Activated CD4-positive, alpha-beta T cell treated with anti-CD3 and anti-CD28 coated beads, Interleukin-2, amount 10 ng/mL, durations not matched to agents 7 days and 5 days (primary cell): Measurements from ENCODE around the gene ECSIT. TPM values are rescaled to one million over a fixed set of nuclear protein-coding genes. Genes with fewer than 3 reads are reported as not detected.
"Not testable (repeated sequence)": the region's sequence is repeated elsewhere in the genome, so short reads cannot be mapped to it uniquely, and the experiment has no call there.

Source experiments
- CTCF ChIA-PET: fragments of 350-600 bp; sonication (Branson Sonifier 250); formaldehyde crosslinking; loops from one replicate; lab custom pipeline; 2021; ENCODE audit warnings: antibody characterized with exemption; lab: Charles Lee
- POLR2A ChIA-PET: fragments of 350-600 bp; sonication (Branson Sonifier 250); formaldehyde crosslinking; loops from one replicate; lab custom pipeline; 2021; ENCODE audit warnings: antibody characterized with exemption; lab: Charles Lee
- DNase-seq: peaks from one replicate; pipeline ENCODE4 v3.0.0-alpha.2; 2020
- H3K27ac Mint-ChIP-seq: one replicate; pipeline ENCODE4 v1.8.0; 2021; ENCODE audit warnings: mild to moderate bottlenecking, moderate library complexity, mixed read lengths
- H3K27me3 Mint-ChIP-seq: one replicate; pipeline ENCODE4 v1.8.0; 2021; ENCODE audit warnings: mixed read lengths
- H3K36me3 Mint-ChIP-seq: one replicate; pipeline ENCODE4 v1.8.0; 2021; ENCODE audit warnings: low read depth, mixed read lengths
- H3K4me1 Mint-ChIP-seq: one replicate; pipeline ENCODE4 v1.8.0; 2021; ENCODE audit warnings: mixed read lengths
- H3K4me3 Mint-ChIP-seq: one replicate; pipeline ENCODE4 v1.8.0; 2021; ENCODE audit warnings: mild to moderate bottlenecking, moderate library complexity, mixed read lengths
- H3K9me3 Mint-ChIP-seq: one replicate; pipeline ENCODE4 v1.8.0; 2021; ENCODE audit warnings: mixed read lengths
- total RNA-seq, 2 experiments: library from RNA; stranded (reverse); gene quantifications; one replicate each; pipeline ENCODE4 v1.2.3, GENCODE V29; 2021

Gene ECSIT
- total RNA-seq, 2 experiments from 2014 or later, result 21.6 to 28.8 TPM

DNA sequence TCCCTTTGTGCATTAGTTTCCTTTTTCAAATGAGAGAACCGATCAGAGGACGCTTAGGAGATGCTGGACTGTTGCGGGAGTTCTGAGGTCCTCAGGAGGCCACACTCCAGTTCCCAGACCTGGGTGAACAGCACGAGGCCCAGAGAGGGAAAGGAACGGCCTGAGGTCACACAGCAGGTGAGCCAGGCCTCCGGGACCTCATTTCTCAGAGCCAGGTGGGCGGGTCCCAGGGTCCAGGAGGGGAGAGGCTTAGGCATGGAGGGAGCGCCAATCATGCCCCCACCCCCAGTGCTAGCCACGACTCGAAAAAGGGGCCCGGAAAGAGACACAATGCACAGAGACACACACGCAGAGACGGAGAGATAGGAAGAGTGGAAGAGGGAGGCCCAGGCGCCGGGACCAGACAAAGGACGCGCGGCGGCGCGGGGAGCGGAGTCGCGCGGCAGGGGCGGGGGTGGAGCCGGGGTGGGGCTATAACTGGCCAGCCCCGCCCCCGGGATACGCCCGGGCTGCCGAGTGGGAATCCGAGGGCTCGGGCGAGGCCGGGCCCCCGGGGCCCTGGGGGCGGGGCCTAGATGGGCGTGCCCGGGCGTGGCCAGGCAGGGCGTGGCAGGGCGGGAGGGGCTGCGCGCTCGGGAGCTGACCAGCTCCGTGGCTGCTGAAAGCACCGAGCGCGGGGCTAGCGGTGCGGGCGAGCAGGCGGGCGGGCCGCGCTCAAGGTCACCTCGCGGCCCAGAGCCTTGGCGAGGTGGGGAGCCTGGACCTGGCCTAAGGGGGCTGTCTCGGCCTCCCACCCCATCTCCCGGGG lies 49.6 kb downstream of the ECSIT start:
- peaks cover 46% of the 10 kb centered on the region for H3K27me3 Mint-ChIP-seq
- H3K27ac Mint-ChIP-seq, result peak overlapping the region; percentile 62
- H3K4me3 Mint-ChIP-seq, result peak overlapping the region; percentile 32
- H3K36me3 Mint-ChIP-seq, result peaks cover 7% of the 10 kb centered on the region
- peak; percentile 18 for DNase-seq
- H3K9me3 Mint-ChIP-seq, result no peaks in the 10 kb centered on the region
- peaks cover 21% of the 10 kb centered on the region for H3K4me1 Mint-ChIP-seq
- CTCF ChIA-PET, result no interaction called here
- POLR2A ChIA-PET, result no interaction called here

- Mint-ChIP-seq H3K36me3 (peaks cover 7% of the 10 kb centered on the region), H3K4me3 (no peak overlapping the region), H3K9me3 (no peaks in the 10 kb centered on the region), H3K27ac (no peak overlapping the region), H3K27me3 (peaks cover 47% of the 10 kb centered on the region), H3K4me1 (peaks cover 21% of the 10 kb centered on the region)
- ChIA-PET POLR2A (no interaction called here), CTCF (no interaction called here)
- no peak for DNase-seq
Observed at GRCh38 chr19:11478167-11479089, 50.5 kb downstream of the ECSIT start.

- POLR2A ChIA-PET, result interaction anchor here (0.6 kb wide), 1 partner anchor 23 kb away, joined by 8 read pairs; no protein-coding TSS in a partner anchor
- Mint-ChIP-seq H3K27ac (no peak overlapping the region), H3K27me3 (peaks cover 41% of the 10 kb centered on the region), H3K4me3 (no peak overlapping the region), H3K4me1 (peaks cover 5% of the 10 kb centered on the region), H3K9me3 (no peaks in the 10 kb centered on the region), H3K36me3 (peaks cover 3% of the 10 kb centered on the region)
- CTCF ChIA-PET, result interaction anchor here (0.6 kb wide), 1 partner anchor 181 kb away, joined by 3 read pairs; no protein-coding TSS in a partner anchor
- no peak for DNase-seq
Observed at GRCh38 chr19:11475861-11476260, 53.1 kb downstream of the ECSIT start.

DNA sequence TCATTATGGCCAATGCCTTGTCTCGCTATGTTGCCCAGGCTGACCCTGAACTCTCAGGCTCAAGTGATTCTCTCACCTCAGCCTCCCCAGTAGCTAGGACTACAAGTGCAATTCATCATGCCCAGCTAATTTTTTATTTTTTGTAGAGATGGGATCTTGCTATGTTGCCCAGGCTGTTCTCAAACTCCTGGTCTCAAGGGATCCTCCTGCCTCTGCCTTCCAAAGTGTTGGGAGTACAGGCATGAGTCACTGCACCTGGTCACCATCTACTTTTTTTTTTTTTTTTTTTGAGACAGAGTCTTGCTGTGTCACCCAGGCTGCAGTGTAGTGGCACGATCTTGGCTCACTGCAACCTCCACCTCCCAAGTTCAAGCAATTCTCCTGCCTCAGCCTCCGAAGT lies 53.6 kb downstream of the ECSIT start:
- DNase-seq, H3K9me3 Mint-ChIP-seq, H3K4me3 Mint-ChIP-seq, H3K4me1 Mint-ChIP-seq, H3K36me3 Mint-ChIP-seq, H3K27ac Mint-ChIP-seq: not testable (repeated sequence)
- H3K27me3 Mint-ChIP-seq, result peaks cover 41% of the 10 kb centered on the region
- CTCF ChIA-PET, result interaction anchor here (0.6 kb wide), 1 partner anchor 181 kb away, joined by 3 read pairs; no protein-coding TSS in a partner anchor
- POLR2A ChIA-PET, result interaction anchor here (0.6 kb wide), 1 partner anchor 23 kb away, joined by 8 read pairs; no protein-coding TSS in a partner anchor

DNA sequence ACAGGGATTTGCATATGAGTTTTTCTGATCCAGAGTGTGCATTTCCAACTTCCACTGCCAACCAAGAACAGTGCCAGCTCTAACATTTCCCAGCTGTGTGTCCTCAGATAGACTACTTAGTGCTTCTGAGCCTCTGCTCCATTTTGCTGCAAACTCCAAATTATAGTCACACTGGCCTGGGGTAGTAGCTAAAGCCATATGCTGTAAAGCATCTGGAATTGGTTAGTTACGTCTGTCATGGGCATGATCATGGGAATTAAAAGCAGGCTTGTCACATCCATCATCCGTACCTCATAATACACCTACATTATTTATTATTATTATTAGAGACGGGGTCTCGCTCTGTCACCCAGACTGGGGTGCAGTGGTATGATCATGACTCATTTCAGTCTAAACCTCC lies 55.2 kb downstream of the ECSIT start:
- no peak overlapping the region for H3K4me3 Mint-ChIP-seq
- ChIA-PET POLR2A (interaction anchor here (0.6 kb wide), 1 partner anchor 11 kb away, joined by 3 read pairs; no protein-coding TSS in a partner anchor), CTCF (interaction anchor here (0.6 to 2.1 kb wide), 2 partner anchors 9 to 635 kb away, joined by 4 to 10 read pairs; no protein-coding TSS in a partner anchor)
- H3K27me3 Mint-ChIP-seq, result peaks cover 36% of the 10 kb centered on the region
- no peaks in the 10 kb centered on the region for H3K9me3 Mint-ChIP-seq
- H3K36me3 Mint-ChIP-seq, result no peaks in the 10 kb centered on the region
- no peak overlapping the region for H3K27ac Mint-ChIP-seq
- H3K4me1 Mint-ChIP-seq, result no peaks in the 10 kb centered on the region
- no peak for DNase-seq

- H3K4me3 Mint-ChIP-seq, H3K4me1 Mint-ChIP-seq, H3K27ac Mint-ChIP-seq, H3K27me3 Mint-ChIP-seq, H3K9me3 Mint-ChIP-seq, DNase-seq, H3K36me3 Mint-ChIP-seq, POLR2A ChIA-PET: not testable (repeated sequence)
- CTCF ChIA-PET, result interaction anchor here (0.9 to 2.3 kb wide), 3 partner anchors 9 to 25 kb away, joined by 3 to 11 read pairs (median 3); no protein-coding TSS in a partner anchor
Observed at GRCh38 chr19:11468266-11468845, 60.6 kb downstream of the ECSIT start.

- CTCF ChIA-PET, result no interaction called here
- Mint-ChIP-seq H3K36me3 (no peaks in the 10 kb centered on the region), H3K27ac (no peak overlapping the region), H3K4me3 (no peak overlapping the region), H3K9me3 (no peaks in the 10 kb centered on the region), H3K4me1 (no peaks in the 10 kb centered on the region), H3K27me3 (peaks cover under 1% of the 10 kb centered on the region)
- POLR2A ChIA-PET, result no interaction called here
- DNase-seq, result no peak
Observed at GRCh38 chr19:11465600-11465999, 63.3 kb downstream of the ECSIT start.

DNA sequence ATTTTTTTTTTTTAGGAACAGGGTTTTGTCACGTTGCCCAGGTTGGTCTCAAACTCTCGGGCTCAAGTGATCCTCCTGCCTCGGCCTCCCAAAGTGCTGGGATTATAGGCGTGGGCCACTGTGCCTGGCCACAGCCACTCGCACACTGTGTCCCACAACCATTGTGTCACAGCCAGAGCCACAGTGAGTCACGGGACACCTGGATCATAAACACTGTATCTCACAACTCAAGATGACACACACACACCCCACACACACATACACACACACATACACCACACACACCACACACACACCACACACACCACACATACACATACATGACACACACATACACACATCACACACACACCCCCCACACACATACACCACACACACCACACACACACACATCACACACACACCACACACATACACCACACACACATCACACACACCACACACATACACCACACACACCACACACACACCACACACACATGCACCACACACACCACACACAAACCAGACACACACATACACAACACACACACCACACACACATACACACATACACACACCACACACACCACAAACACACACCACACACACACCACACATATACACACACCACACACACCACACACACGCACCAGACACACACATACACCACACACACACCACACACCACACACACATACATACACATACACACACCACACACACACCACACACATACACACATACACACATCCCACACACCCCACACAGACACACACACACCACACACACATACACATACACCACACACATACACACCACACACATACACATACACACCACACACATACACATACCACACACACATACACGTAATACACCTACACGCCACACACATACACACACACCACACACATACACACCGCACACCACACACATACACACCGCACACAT lies 64.3 kb downstream of the ECSIT start:
- Mint-ChIP-seq H3K4me1 (no peaks in the 10 kb centered on the region), H3K9me3 (no peaks in the 10 kb centered on the region), H3K27me3 (peaks cover 2% of the 10 kb centered on the region), H3K27ac (no peak overlapping the region), H3K36me3 (no peaks in the 10 kb centered on the region), H3K4me3 (no peak overlapping the region)
- CTCF ChIA-PET, result no interaction called here
- DNase-seq, result no peak
- POLR2A ChIA-PET, result interaction anchor here (0.5 kb wide), 1 partner anchor 460 kb away, joined by 3 read pairs; the partner anchor contains the start of gene ZNF700

DNA sequence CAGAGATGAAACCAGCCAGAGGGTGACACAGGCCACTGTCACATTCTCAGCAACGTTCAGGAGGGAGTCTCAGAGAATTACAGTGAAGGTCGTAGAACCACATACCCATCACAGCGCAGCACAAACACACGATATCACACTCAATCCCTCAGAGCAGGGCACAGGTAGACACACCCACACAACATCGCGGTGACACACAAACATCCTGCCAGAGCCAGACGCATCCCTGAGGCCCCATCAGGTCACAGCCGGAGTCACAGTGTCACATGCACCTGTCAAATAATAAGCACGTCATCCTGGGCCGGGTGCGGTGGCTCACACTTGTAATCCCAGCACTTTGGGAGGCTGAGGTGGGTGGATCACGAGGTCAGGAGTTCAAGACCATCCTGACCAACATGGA lies 65.5 kb downstream of the ECSIT start:
- ChIA-PET CTCF (interaction anchor here (0.6 kb wide), 1 partner anchor 112 kb away, joined by 3 read pairs; no protein-coding TSS in a partner anchor), POLR2A (no interaction called here)
- no peaks in the 10 kb centered on the region for H3K36me3 Mint-ChIP-seq
- H3K27me3 Mint-ChIP-seq, result peaks cover 2% of the 10 kb centered on the region
- no peak overlapping the region for H3K4me3 Mint-ChIP-seq
- no peaks in the 10 kb centered on the region for H3K4me1 Mint-ChIP-seq
- H3K9me3 Mint-ChIP-seq, result no peaks in the 10 kb centered on the region
- no peak for DNase-seq
- H3K27ac Mint-ChIP-seq, result no peak overlapping the region

DNA sequence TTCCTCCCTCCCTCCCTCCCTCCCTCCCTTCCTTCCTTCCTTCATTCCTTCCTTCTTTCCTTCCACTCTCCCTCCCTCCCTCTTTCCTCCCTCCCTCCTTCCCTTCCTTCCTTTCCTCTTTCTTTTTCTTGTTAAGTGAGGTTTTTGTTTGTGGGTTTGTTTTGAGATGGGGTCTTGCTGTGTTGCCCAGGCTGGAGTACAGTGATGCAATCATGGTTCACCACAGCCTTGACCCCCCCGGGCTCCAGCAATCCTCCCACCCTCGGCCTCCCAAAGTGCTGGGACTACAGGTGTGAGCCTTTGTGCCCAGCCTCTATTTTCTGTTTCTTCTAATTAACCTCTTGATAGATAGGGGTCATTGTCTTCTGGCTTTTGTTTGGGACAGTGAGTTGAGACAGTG lies 67.5 kb downstream of the ECSIT start:
- CTCF ChIA-PET, result interaction anchor here (0.5 kb wide), 1 partner anchor 527 kb away, joined by 4 read pairs; no protein-coding TSS in a partner anchor
- Mint-ChIP-seq H3K36me3 (no peaks in the 10 kb centered on the region), H3K4me1 (no peaks in the 10 kb centered on the region), H3K9me3 (no peaks in the 10 kb centered on the region), H3K4me3 (no peak overlapping the region), H3K27me3 (peaks cover 2% of the 10 kb centered on the region), H3K27ac (no peak overlapping the region)
- POLR2A ChIA-PET, result no interaction called here
- DNase-seq, result no peak

DNA sequence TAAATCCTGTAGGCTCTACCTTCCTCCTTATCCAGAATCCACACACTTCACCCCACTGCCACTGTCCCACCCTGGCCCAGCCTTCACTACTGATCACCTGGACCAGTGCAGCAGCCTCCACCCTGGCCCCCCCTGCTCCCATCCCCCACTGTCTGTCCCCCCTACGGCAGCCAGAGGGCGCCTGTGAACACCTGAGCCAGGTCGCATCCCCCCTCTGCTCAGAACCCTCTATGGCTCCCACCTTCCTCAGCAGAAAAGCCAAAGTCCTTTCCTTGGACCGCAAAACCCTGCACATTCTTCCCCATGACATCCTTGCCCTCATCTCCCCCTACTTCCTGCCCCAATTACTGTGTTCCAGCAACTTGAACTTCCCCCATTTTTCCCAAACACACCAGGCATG lies 68.7 kb downstream of the ECSIT start:
- peaks cover 2% of the 10 kb centered on the region for H3K27me3 Mint-ChIP-seq
- ChIA-PET POLR2A (no interaction called here), CTCF (no interaction called here)
- no peaks in the 10 kb centered on the region for H3K9me3 Mint-ChIP-seq
- H3K4me1 Mint-ChIP-seq, result no peaks in the 10 kb centered on the region
- no peak overlapping the region for H3K4me3 Mint-ChIP-seq
- DNase-seq, result peak; percentile 21
- no peaks in the 10 kb centered on the region for H3K36me3 Mint-ChIP-seq
- no peak overlapping the region for H3K27ac Mint-ChIP-seq
